HG02642 (cell line): ENCODE results near the gene BRF1.
A peak's percentile ranks its signal among the peaks of the same experiment; 100 is the strongest.
"Not testable (repeated sequence)": the region's sequence is repeated elsewhere in the genome, so short reads cannot be mapped to it uniquely, and the experiment has no call there.

ENCODE experiments used
- ATAC-seq: cut with Tn5 transposase; IDR thresholded peaks from one replicate; pipeline ENCODE4 v1.9.1; 2021; ENCODE audit warnings: mild to moderate bottlenecking; ENCODE audit not compliant: unreplicated experiment, poor library complexity

BRF1 gene

GRCh38 chr14:105292826-105293711 lies 7.7 kb downstream of the BRF1 start:
- ATAC-seq = peak; percentile 24

GRCh38 chr14:105290621-105291346 lies 10.0 kb downstream of the BRF1 start:
- ATAC-seq = no peak

- not testable (repeated sequence) for ATAC-seq
Observed at GRCh38 chr14:105288936-105289335, 11.9 kb downstream of the BRF1 start.

- no peak for ATAC-seq
Observed at GRCh38 chr14:105287249-105288102, 13.3 kb downstream of the BRF1 start.

GRCh38 chr14:105286759-105287144 lies 14.0 kb downstream of the BRF1 start:
- no peak for ATAC-seq

GRCh38 chr14:105285174-105285573 lies 15.6 kb downstream of the BRF1 start:
- ATAC-seq = no peak

GRCh38 chr14:105283899-105284298 lies 16.9 kb downstream of the BRF1 start:
- ATAC-seq = no peak

- ATAC-seq = no peak
Observed at GRCh38 chr14:105283028-105283427, 17.8 kb downstream of the BRF1 start.

GRCh38 chr14:105282098-105282725 lies 18.6 kb downstream of the BRF1 start:
- ATAC-seq = no peak

GRCh38 chr14:105281371-105282097 lies 19.3 kb downstream of the BRF1 start:
- ATAC-seq = no peak

GRCh38 chr14:105280525-105280924 lies 20.3 kb downstream of the BRF1 start:
- no peak for ATAC-seq

- no peak for ATAC-seq
Observed at GRCh38 chr14:105279642-105280361, 21.0 kb downstream of the BRF1 start.

GRCh38 chr14:105277448-105277847 lies 23.4 kb downstream of the BRF1 start:
- not testable (repeated sequence) for ATAC-seq

- no peak for ATAC-seq
Observed at GRCh38 chr14:105275267-105275946, 25.4 kb downstream of the BRF1 start.

- ATAC-seq = no peak
Observed at GRCh38 chr14:105274637-105275036, 26.2 kb downstream of the BRF1 start.

- no peak for ATAC-seq
Observed at GRCh38 chr14:105273062-105273461, 27.7 kb downstream of the BRF1 start.

- no peak for ATAC-seq
Observed at GRCh38 chr14:105272623-105273022, 28.2 kb downstream of the BRF1 start.

GRCh38 chr14:105271224-105271890 lies 29.4 kb downstream of the BRF1 start:
- no peak for ATAC-seq
